ENCODE results near the gene LIPG.

LIPG gene

DNA sequence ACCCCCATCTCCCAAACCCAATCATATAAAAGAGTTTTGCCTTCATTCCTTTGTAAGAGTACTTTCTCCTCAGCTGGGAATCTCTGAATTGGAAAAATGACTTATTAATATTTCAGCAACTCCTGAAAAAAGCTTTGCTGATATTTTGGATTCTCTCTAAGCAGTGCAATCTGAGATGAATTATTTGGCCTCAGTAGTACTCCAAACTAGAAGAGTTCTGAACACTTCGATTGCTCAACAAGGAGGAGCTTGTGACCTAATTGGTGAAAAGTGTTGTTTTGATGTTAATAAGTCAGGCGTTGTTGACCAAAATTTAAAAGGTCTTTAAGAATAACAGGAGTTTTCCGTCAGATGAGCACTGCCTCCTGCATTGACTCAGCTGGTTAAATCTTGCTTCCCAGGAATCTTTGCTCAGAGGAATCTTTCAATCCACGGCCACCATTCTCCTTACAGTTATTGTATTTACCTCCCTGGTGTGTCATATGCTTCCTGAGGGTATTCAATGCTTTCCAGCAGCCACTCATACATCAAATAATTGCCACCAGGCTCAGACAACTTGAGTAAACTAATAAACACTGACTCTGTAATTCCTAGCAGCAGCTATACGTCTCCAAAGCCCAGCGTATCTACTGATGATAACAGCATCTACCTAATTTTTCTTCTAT, 24.5 kb upstream of the LIPG start:
- Histone ChIP-seq H3K27me3 (ENCODE audit: insufficient read depth, low read length, poor library complexity, severe bottlenecking) (no peaks in the 10 kb centered on the region), H3F3A (ENCODE audit: low read depth) (no peaks in the 10 kb centered on the region), H3K79me2 (ENCODE audit: insufficient read depth, low read length) (no peaks in the 10 kb centered on the region), H3K4me1 (ENCODE audit: insufficient read depth, low read length, poor library complexity, severe bottlenecking) (no peaks in the 10 kb centered on the region), H3K36me3 (ENCODE audit: insufficient read depth, low read length) (no peaks in the 10 kb centered on the region), H3K4me2 (ENCODE audit: low read depth, low read length, poor library complexity, severe bottlenecking) (no peak overlapping the region), H2AFZ (ENCODE audit: low read length) (no peak overlapping the region), H3K9ac (ENCODE audit: low read depth, low read length, poor library complexity, severe bottlenecking) (no peak overlapping the region), H3K4me3 (ENCODE audit: low read length, poor library complexity, severe bottlenecking) (no peak overlapping the region), H3K9me3 (ENCODE audit: insufficient read depth, low read depth, low read length) (no peaks in the 10 kb centered on the region), H4K20me1 (ENCODE audit: insufficient read depth, low read length, poor library complexity, severe bottlenecking) (no peaks in the 10 kb centered on the region), H3K9me2 (replicated peaks; ENCODE audit: low read depth, low read length) (no peaks in the 10 kb centered on the region)
- no peak for TF ChIP-seq EZH2phosphoT487 (IDR thresholded peaks at IDR 0.05; ENCODE audit: borderline replicate concordance)
- TF ChIP-seq, protein P1, sequence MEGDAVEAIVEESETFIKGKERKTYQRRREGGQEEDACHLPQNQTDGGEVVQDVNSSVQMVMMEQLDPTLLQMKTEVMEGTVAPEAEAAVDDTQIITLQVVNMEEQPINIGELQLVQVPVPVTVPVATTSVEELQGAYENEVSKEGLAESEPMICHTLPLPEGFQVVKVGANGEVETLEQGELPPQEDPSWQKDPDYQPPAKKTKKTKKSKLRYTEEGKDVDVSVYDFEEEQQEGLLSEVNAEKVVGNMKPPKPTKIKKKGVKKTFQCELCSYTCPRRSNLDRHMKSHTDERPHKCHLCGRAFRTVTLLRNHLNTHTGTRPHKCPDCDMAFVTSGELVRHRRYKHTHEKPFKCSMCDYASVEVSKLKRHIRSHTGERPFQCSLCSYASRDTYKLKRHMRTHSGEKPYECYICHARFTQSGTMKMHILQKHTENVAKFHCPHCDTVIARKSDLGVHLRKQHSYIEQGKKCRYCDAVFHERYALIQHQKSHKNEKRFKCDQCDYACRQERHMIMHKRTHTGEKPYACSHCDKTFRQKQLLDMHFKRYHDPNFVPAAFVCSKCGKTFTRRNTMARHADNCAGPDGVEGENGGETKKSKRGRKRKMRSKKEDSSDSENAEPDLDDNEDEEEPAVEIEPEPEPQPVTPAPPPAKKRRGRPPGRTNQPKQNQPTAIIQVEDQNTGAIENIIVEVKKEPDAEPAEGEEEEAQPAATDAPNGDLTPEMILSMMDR (conservative IDR thresholded peaks at IDR 0.05; ENCODE audit: low read length), result no peak

DNA sequence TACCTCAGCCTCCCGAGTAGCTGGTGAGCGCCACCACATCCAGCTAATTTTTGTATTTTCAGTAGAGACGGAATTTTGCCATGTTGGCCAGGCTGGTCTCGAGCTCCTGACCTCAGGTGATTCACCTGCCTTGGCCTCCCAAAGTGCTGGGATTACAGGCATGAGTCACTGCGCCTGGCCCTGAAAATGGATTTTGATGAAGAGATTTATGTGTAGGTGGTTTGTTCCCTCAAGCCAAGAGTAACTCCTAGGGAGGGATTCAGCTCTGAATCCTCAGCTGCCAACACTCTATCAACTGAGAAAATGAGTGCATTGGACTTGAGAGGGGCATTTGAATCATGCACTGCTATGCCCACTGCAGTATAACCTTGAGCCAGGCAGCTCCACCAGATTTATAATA, 17.5 kb upstream of the LIPG start:
- H3K4me3 ChIP-seq (ENCODE audit: low read length, poor library complexity, severe bottlenecking), result no peak overlapping the region
- H3K4me1 ChIP-seq (ENCODE audit: insufficient read depth, low read length, poor library complexity, severe bottlenecking), result no peaks in the 10 kb centered on the region
- no peaks in the 10 kb centered on the region for H3K9me2 ChIP-seq (replicated peaks; ENCODE audit: low read depth, low read length)
- H3K27me3 ChIP-seq (ENCODE audit: insufficient read depth, low read length, poor library complexity, severe bottlenecking), result no peaks in the 10 kb centered on the region
- H3K36me3 ChIP-seq (ENCODE audit: insufficient read depth, low read length), result no peaks in the 10 kb centered on the region
- no peaks in the 10 kb centered on the region for H3K9me3 ChIP-seq (ENCODE audit: insufficient read depth, low read depth, low read length)
- no peak overlapping the region for H2AFZ ChIP-seq (ENCODE audit: low read length)
- H3F3A ChIP-seq (ENCODE audit: low read depth), result no peaks in the 10 kb centered on the region
- no peaks in the 10 kb centered on the region for H4K20me1 ChIP-seq (ENCODE audit: insufficient read depth, low read length, poor library complexity, severe bottlenecking)
- no peaks in the 10 kb centered on the region for H3K79me2 ChIP-seq (ENCODE audit: insufficient read depth, low read length)
- no peak overlapping the region for H3K9ac ChIP-seq (ENCODE audit: low read depth, low read length, poor library complexity, severe bottlenecking)
- no peak overlapping the region for H3K4me2 ChIP-seq (ENCODE audit: low read depth, low read length, poor library complexity, severe bottlenecking)
- TF ChIP-seq, protein P1 (conservative IDR thresholded peaks at IDR 0.05; ENCODE audit: low read length), result no peak
- TF ChIP-seq EZH2phosphoT487 (IDR thresholded peaks at IDR 0.05; ENCODE audit: borderline replicate concordance), result no peak

DNA sequence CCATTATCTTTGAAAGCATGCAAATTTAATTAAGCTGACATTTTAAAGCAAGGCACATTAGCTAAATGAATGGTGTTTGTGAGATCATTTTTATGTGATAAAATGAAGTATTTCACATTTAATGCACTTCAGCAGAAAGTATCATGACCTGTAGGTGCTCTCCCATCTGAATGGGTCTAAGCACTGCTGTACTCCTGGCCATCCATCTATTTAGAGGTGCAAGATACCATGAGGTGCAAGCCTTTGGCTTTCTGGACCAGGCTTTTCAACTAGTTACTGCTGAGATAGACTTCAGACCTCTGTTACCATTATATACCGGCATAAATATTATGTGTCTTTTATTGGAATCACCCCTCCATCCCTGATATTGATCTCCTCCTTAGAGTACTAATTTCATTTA, 15.6 kb upstream of the LIPG start:
- Histone ChIP-seq H3K9ac (ENCODE audit: low read depth, low read length, poor library complexity, severe bottlenecking) (no peak overlapping the region), H4K20me1 (ENCODE audit: insufficient read depth, low read length, poor library complexity, severe bottlenecking) (no peaks in the 10 kb centered on the region), H3K36me3 (ENCODE audit: insufficient read depth, low read length) (no peaks in the 10 kb centered on the region), H2AFZ (ENCODE audit: low read length) (no peak overlapping the region), H3K4me2 (ENCODE audit: low read depth, low read length, poor library complexity, severe bottlenecking) (no peak overlapping the region), H3K4me3 (ENCODE audit: low read length, poor library complexity, severe bottlenecking) (no peak overlapping the region), H3K9me2 (replicated peaks; ENCODE audit: low read depth, low read length) (no peaks in the 10 kb centered on the region), H3K27me3 (ENCODE audit: insufficient read depth, low read length, poor library complexity, severe bottlenecking) (no peaks in the 10 kb centered on the region), H3K79me2 (ENCODE audit: insufficient read depth, low read length) (no peaks in the 10 kb centered on the region), H3K9me3 (ENCODE audit: insufficient read depth, low read depth, low read length) (no peaks in the 10 kb centered on the region), H3K4me1 (ENCODE audit: insufficient read depth, low read length, poor library complexity, severe bottlenecking) (no peaks in the 10 kb centered on the region), H3F3A (ENCODE audit: low read depth) (no peaks in the 10 kb centered on the region)
- no peak for TF ChIP-seq EZH2phosphoT487 (IDR thresholded peaks at IDR 0.05; ENCODE audit: borderline replicate concordance)
- TF ChIP-seq, protein P1 (conservative IDR thresholded peaks at IDR 0.05; ENCODE audit: low read length), result no peak
